ENCODE results near the gene FOLR2. TPM values are rescaled to one million over a fixed set of nuclear protein-coding genes. Genes with fewer than 3 reads are reported as not detected.
"Not testable (repeated sequence)": the region's sequence is repeated elsewhere in the genome, so short reads cannot be mapped to it uniquely, and the experiment has no call there.

Gene FOLR2
- total and polyA plus RNA-seq, 4 experiments from 2014 or later, result not detected

GRCh38 chr11:72190631-72191071 lies 25.9 kb upstream of the FOLR2 start:
- Mint-ChIP-seq H3K27me3 (no peaks in the 10 kb centered on the region), H3K27ac (peak overlapping the region in 1 of 7 donors; percentile 60), H3K4me3 (no peak overlapping the region), H3K36me3 (no peaks in the 10 kb centered on the region), H3K4me1 (no peaks in the 10 kb centered on the region), H3K9me3 (no peaks in the 10 kb centered on the region)
- peak in 1 of 5 donors; percentile 39 for DNase-seq
- CTCF ChIA-PET (ENCODE audit: partially characterized antibody), result interaction anchor here (1.0 to 1.5 kb wide), 2 partner anchors 34 to 115 kb away, joined by 3 read pairs; no protein-coding TSS in a partner anchor
- Histone ChIP-seq H3K4me1 (ENCODE audit: insufficient read depth, low read length) (no peaks in the 10 kb centered on the region), H3K9me3 (ENCODE audit: control insufficient read depth in 1 of 2, low read length in 2 of 2) (no peaks in the 10 kb centered on the region), H3K36me3 (ENCODE audit: insufficient read depth, low read length) (no peaks in the 10 kb centered on the region), H3K4me3 (ENCODE audit: low read length in 2 of 2) (no peak overlapping the region), H3K27me3 (ENCODE audit: insufficient read depth, low read length) (no peaks in the 10 kb centered on the region), H3K27ac (ENCODE audit: low read depth, low read length) (no peak overlapping the region)
- POLR2A ChIA-PET (ENCODE audit: partially characterized antibody), result no interaction called here
- intact Hi-C loops (cut with micrococcal nuclease), result no loop called here

- Mint-ChIP-seq H3K27ac (no peak within 1 kb of the TSS), H3K9me3 (no peaks in the 10 kb centered on the region), H3K4me1 (no peaks in the 10 kb centered on the region), H3K27me3 (no peaks in the 10 kb centered on the region), H3K4me3 (no peak within 1 kb of the TSS), H3K36me3 (no peaks in the 10 kb centered on the region)
- POLR2A ChIA-PET (ENCODE audit: partially characterized antibody), result no interaction called here
- no peaks in the 10 kb centered on the region for H3K4me1 ChIP-seq (ENCODE audit: insufficient read depth, low read length)
- H3K27me3 ChIP-seq (ENCODE audit: insufficient read depth, low read length), result no peaks in the 10 kb centered on the region
- H3K4me3 ChIP-seq (ENCODE audit: low read length in 2 of 2), result no peak within 1 kb of the TSS
- no peaks in the 10 kb centered on the region for H3K36me3 ChIP-seq (ENCODE audit: insufficient read depth, low read length)
- intact Hi-C loops (cut with micrococcal nuclease), result no loop called here
- no peak within 1 kb of the TSS for H3K27ac ChIP-seq (ENCODE audit: low read depth, low read length)
- DNase-seq, result no peak
- CTCF ChIA-PET (ENCODE audit: partially characterized antibody), result no interaction called here
- H3K9me3 ChIP-seq (ENCODE audit: control insufficient read depth in 1 of 2, low read length in 2 of 2), result no peaks in the 10 kb centered on the region
These were observed 24.6 kb upstream of the FOLR2 start, which contains the start of gene FOLR1 for GRCh38 chr11:72191961-72192381. TSS of gene FOLR1 (plus strand) at chr11:72192140. CDS start at chr11:72192174, 34 bp downstream.

GRCh38 chr11:72195518-72196270 lies 20.9 kb upstream of the FOLR2 start:
- Histone ChIP-seq H3K27ac (ENCODE audit: low read depth, low read length) (no peak overlapping the region), H3K9me3 (ENCODE audit: control insufficient read depth in 1 of 2, low read length in 2 of 2) (no peaks in the 10 kb centered on the region), H3K27me3 (ENCODE audit: insufficient read depth, low read length) (no peaks in the 10 kb centered on the region), H3K36me3 (ENCODE audit: insufficient read depth, low read length) (no peaks in the 10 kb centered on the region), H3K4me3 (ENCODE audit: low read length in 2 of 2) (no peak overlapping the region), H3K4me1 (ENCODE audit: insufficient read depth, low read length) (no peaks in the 10 kb centered on the region)
- ChIA-PET CTCF (ENCODE audit: partially characterized antibody) (interaction anchor here (1.8 kb wide), 1 partner anchor 12 kb away, joined by 8 read pairs; no protein-coding TSS in a partner anchor), POLR2A (ENCODE audit: partially characterized antibody) (no interaction called here)
- no peak for DNase-seq
- H3K27me3 Mint-ChIP-seq, result no peaks in the 10 kb centered on the region
- no peaks in the 10 kb centered on the region for H3K4me1 Mint-ChIP-seq
- H3K4me3 Mint-ChIP-seq, result no peak overlapping the region
- H3K36me3 Mint-ChIP-seq, result no peaks in the 10 kb centered on the region
- no peak overlapping the region for H3K27ac Mint-ChIP-seq
- H3K9me3 Mint-ChIP-seq, result no peaks in the 10 kb centered on the region
- intact Hi-C loops (cut with micrococcal nuclease), result no loop called here

- H3K27me3 ChIP-seq (ENCODE audit: insufficient read depth, low read length); CTCF ChIA-PET (ENCODE audit: partially characterized antibody); H3K4me3 Mint-ChIP-seq; H3K27me3 Mint-ChIP-seq; H3K4me1 Mint-ChIP-seq; H3K9me3 ChIP-seq (ENCODE audit: control insufficient read depth in 1 of 2, low read length in 2 of 2); H3K36me3 ChIP-seq (ENCODE audit: insufficient read depth, low read length); DNase-seq; H3K4me3 ChIP-seq (ENCODE audit: low read length in 2 of 2); intact Hi-C loops (cut with micrococcal nuclease); H3K27ac ChIP-seq (ENCODE audit: low read depth, low read length); H3K36me3 Mint-ChIP-seq; H3K9me3 Mint-ChIP-seq; POLR2A ChIA-PET (ENCODE audit: partially characterized antibody); H3K4me1 ChIP-seq (ENCODE audit: insufficient read depth, low read length); H3K27ac Mint-ChIP-seq: not testable (repeated sequence)
These were observed 15.1 kb upstream of the FOLR2 start for GRCh38 chr11:72201445-72201844.

GRCh38 chr11:72202571-72202970 lies 14.0 kb upstream of the FOLR2 start:
- Mint-ChIP-seq H3K4me1 (peaks cover 2 to 5% (median 3%) of the 10 kb centered on the region in 4 donors), H3K36me3 (no peaks in the 10 kb centered on the region), H3K27me3 (no peaks in the 10 kb centered on the region), H3K9me3 (no peaks in the 10 kb centered on the region), H3K27ac (no peak overlapping the region), H3K4me3 (no peak overlapping the region)
- Histone ChIP-seq H3K9me3 (ENCODE audit: control insufficient read depth in 1 of 2, low read length in 2 of 2) (no peaks in the 10 kb centered on the region), H3K27me3 (ENCODE audit: insufficient read depth, low read length) (no peaks in the 10 kb centered on the region), H3K4me1 (ENCODE audit: insufficient read depth, low read length) (no peaks in the 10 kb centered on the region), H3K36me3 (ENCODE audit: insufficient read depth, low read length) (no peaks in the 10 kb centered on the region), H3K4me3 (ENCODE audit: low read length in 2 of 2) (no peak overlapping the region), H3K27ac (ENCODE audit: low read depth, low read length) (no peak overlapping the region)
- no peak for DNase-seq
- intact Hi-C loops (cut with micrococcal nuclease), result no loop called here
- ChIA-PET POLR2A (ENCODE audit: partially characterized antibody) (no interaction called here), CTCF (ENCODE audit: partially characterized antibody) (no interaction called here)

GRCh38 chr11:72203163-72203562 lies 13.4 kb upstream of the FOLR2 start:
- intact Hi-C loops (cut with micrococcal nuclease), result no loop called here
- POLR2A ChIA-PET (ENCODE audit: partially characterized antibody), result no interaction called here
- Histone ChIP-seq H3K9me3 (ENCODE audit: control insufficient read depth in 1 of 2, low read length in 2 of 2) (no peaks in the 10 kb centered on the region), H3K27me3 (ENCODE audit: insufficient read depth, low read length) (no peaks in the 10 kb centered on the region), H3K4me3 (ENCODE audit: low read length in 2 of 2) (no peak overlapping the region), H3K27ac (ENCODE audit: low read depth, low read length) (no peak overlapping the region), H3K36me3 (ENCODE audit: insufficient read depth, low read length) (no peaks in the 10 kb centered on the region), H3K4me1 (ENCODE audit: insufficient read depth, low read length) (no peaks in the 10 kb centered on the region)
- H3K36me3 Mint-ChIP-seq, result no peaks in the 10 kb centered on the region
- H3K4me3 Mint-ChIP-seq, result no peak overlapping the region
- no peak for DNase-seq
- CTCF ChIA-PET (ENCODE audit: partially characterized antibody), result no interaction called here
- no peak overlapping the region for H3K27ac Mint-ChIP-seq
- H3K9me3 Mint-ChIP-seq, result peaks cover 0 to 1% (median 0%) of the 10 kb centered on the region in 8 donors
- peaks cover 0 to 2% of the 10 kb centered on the region in 2 donors for H3K27me3 Mint-ChIP-seq
- peaks cover 2 to 5% (median 3%) of the 10 kb centered on the region in 4 donors for H3K4me1 Mint-ChIP-seq

GRCh38 chr11:72204886-72205285 lies 11.7 kb upstream of the FOLR2 start:
- no peaks in the 10 kb centered on the region for H3K36me3 ChIP-seq (ENCODE audit: insufficient read depth, low read length)
- no peaks in the 10 kb centered on the region for H3K4me1 ChIP-seq (ENCODE audit: insufficient read depth, low read length)
- intact Hi-C loops (cut with micrococcal nuclease), result no loop called here
- H3K4me3 ChIP-seq (ENCODE audit: low read length in 2 of 2), result no peak overlapping the region
- H3K27me3 ChIP-seq (ENCODE audit: insufficient read depth, low read length), result no peaks in the 10 kb centered on the region
- peaks cover 1 to 14% of the 10 kb centered on the region in 2 donors for H3K27me3 Mint-ChIP-seq
- peaks cover 3 to 8% of the 10 kb centered on the region in 2 donors for H3K36me3 Mint-ChIP-seq
- peaks cover 2 to 5% (median 3%) of the 10 kb centered on the region in 4 donors for H3K4me1 Mint-ChIP-seq
- H3K9me3 ChIP-seq (ENCODE audit: control insufficient read depth in 1 of 2, low read length in 2 of 2), result no peaks in the 10 kb centered on the region
- no peak overlapping the region for H3K27ac Mint-ChIP-seq
- peaks cover 0 to 18% (median 12%) of the 10 kb centered on the region in 8 donors for H3K9me3 Mint-ChIP-seq
- H3K4me3 Mint-ChIP-seq, result no peak overlapping the region
- ChIA-PET POLR2A (ENCODE audit: partially characterized antibody) (no interaction called here), CTCF (ENCODE audit: partially characterized antibody) (interaction anchor here (2.8 kb wide), 1 partner anchor 21 kb away, joined by 11 read pairs; no protein-coding TSS in a partner anchor)
- DNase-seq, result no peak
- no peak overlapping the region for H3K27ac ChIP-seq (ENCODE audit: low read depth, low read length)

Data from CD4-positive, alpha-beta memory T cell (primary cell).